Kidney epithelial cell (primary cell): ENCODE data around the gene ARHGEF3. TPM values are rescaled to one million over a fixed set of nuclear protein-coding genes. Genes with fewer than 3 reads are reported as not detected.

Experiments
- DNase-seq: peaks from one replicate; pipeline ENCODE4 v3.0.0-alpha.2; 2010; ENCODE audit warnings: low read depth
- H3K27me3 ChIP-seq: 2 replicates; pipeline ENCODE4 v1.6.0; 2011; ENCODE audit warnings: low read length; ENCODE audit not compliant: control insufficient read depth, insufficient read depth
- H3K36me3 ChIP-seq: 2 replicates; pipeline ENCODE4 v1.5.1; 2011; ENCODE audit warnings: low read length; ENCODE audit not compliant: control insufficient read depth, insufficient read depth
- H3K4me3 ChIP-seq: 2 replicates; pipeline ENCODE4 v1.5.1; 2011; ENCODE audit warnings: low read depth, mild to moderate bottlenecking, control low read depth, low read length
- total RNA-seq: library from RNA; depleted of rRNA; stranded (reverse); fragments of >200 nt; gene quantifications from 2 replicates; pipeline ENCODE4 v1.2.3, GENCODE V29; 2015
- TF ChIP-seq, protein P1 (sequence below): IDR thresholded peaks from 2 replicates; pipeline ENCODE4 v1.5.1; 2011; ENCODE audit warnings: mild to moderate bottlenecking, moderate library complexity, low read length, control low read depth, inconsistent platforms; ENCODE audit not compliant: insufficient read depth, poor library complexity, severe bottlenecking

The ARHGEF3 gene
- total RNA-seq, 1 donor from 2014 or later = 12.4 TPM

GRCh38 chr3:56818156-56818985 is 16.6 kb upstream of the ARHGEF3 start:
- no peak overlapping the region for H3K4me3 ChIP-seq

GRCh38 chr3:56817646-56818045 is 15.9 kb upstream of the ARHGEF3 start:
- Histone ChIP-seq H3K27me3 (no peaks in the 10 kb centered on the region), H3K4me3 (no peak overlapping the region), H3K36me3 (no peaks in the 10 kb centered on the region)
- TF ChIP-seq, protein P1, sequence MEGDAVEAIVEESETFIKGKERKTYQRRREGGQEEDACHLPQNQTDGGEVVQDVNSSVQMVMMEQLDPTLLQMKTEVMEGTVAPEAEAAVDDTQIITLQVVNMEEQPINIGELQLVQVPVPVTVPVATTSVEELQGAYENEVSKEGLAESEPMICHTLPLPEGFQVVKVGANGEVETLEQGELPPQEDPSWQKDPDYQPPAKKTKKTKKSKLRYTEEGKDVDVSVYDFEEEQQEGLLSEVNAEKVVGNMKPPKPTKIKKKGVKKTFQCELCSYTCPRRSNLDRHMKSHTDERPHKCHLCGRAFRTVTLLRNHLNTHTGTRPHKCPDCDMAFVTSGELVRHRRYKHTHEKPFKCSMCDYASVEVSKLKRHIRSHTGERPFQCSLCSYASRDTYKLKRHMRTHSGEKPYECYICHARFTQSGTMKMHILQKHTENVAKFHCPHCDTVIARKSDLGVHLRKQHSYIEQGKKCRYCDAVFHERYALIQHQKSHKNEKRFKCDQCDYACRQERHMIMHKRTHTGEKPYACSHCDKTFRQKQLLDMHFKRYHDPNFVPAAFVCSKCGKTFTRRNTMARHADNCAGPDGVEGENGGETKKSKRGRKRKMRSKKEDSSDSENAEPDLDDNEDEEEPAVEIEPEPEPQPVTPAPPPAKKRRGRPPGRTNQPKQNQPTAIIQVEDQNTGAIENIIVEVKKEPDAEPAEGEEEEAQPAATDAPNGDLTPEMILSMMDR = no peak
- no peak for DNase-seq

More at GRCh38 chr3:56818156-56818985, 16.6 kb upstream of the ARHGEF3 start:
- Histone ChIP-seq H3K36me3 (no peaks in the 10 kb centered on the region), H3K27me3 (no peaks in the 10 kb centered on the region)
- no peak for DNase-seq
- TF ChIP-seq, protein P1 = no peak

GRCh38 chr3:56816061-56816460 is 14.3 kb upstream of the ARHGEF3 start:
- no peak for DNase-seq
- Histone ChIP-seq H3K36me3 (no peaks in the 10 kb centered on the region), H3K4me3 (no peak overlapping the region), H3K27me3 (no peaks in the 10 kb centered on the region)
- TF ChIP-seq, protein P1 = no peak

GRCh38 chr3:56815589-56815988 is 13.8 kb upstream of the ARHGEF3 start:
- TF ChIP-seq, protein P1 = no peak
- no peaks in the 10 kb centered on the region for H3K27me3 ChIP-seq
- no peak overlapping the region for H3K4me3 ChIP-seq
- DNase-seq = no peak
- no peaks in the 10 kb centered on the region for H3K36me3 ChIP-seq

GRCh38 chr3:56813653-56813960 is 11.9 kb upstream of the ARHGEF3 start:
- Histone ChIP-seq H3K4me3 (no peak overlapping the region), H3K36me3 (no peaks in the 10 kb centered on the region), H3K27me3 (no peaks in the 10 kb centered on the region)
- no peak for DNase-seq
- TF ChIP-seq, protein P1 = no peak
